Vagina (tissue), 2 donors: Measurements from ENCODE around the gene VAV1.

Experiments used
- CTCF ChIP-seq, 3 experiments: fragments of 450-650 bp in 2 of 3; fragments of 200-600 bp in 1 of 3; sonication (generic) in 1 of 3; IDR thresholded peaks; one replicate each; pipeline ENCODE4 v1.5.1; 2017 to 2019; ENCODE audit warnings: antibody characterized with exemption in 3 of 3, mild to moderate bottlenecking in 2 of 3, moderate library complexity in 2 of 3
- POLR2A ChIP-seq, 2 donors: fragments of 450-650 bp; IDR thresholded peaks; one replicate each; pipeline ENCODE4 v1.6.1; 2017; ENCODE audit warnings: antibody characterized with exemption in 2 of 2, mild to moderate bottlenecking in 2 of 2, moderate library complexity in 2 of 2
- POLR2AphosphoS5 ChIP-seq, 2 donors: sonication (generic); formaldehyde crosslinking; IDR thresholded peaks; one replicate each; pipeline ENCODE4 v1.9.0; 2017; ENCODE audit warnings: antibody characterized with exemption in 2 of 2, mild to moderate bottlenecking in 2 of 2, low read depth in 1 of 2; ENCODE audit not compliant: insufficient read depth in 1 of 2

GRCh38 chr19:6808494-6808893 is 36.0 kb downstream of the VAV1 start:
- no peak for TF ChIP-seq CTCF (IDR thresholded peaks at IDR 0.05)
- TF ChIP-seq POLR2A (IDR thresholded peaks at IDR 0.05) = no peak
- no peak for TF ChIP-seq POLR2AphosphoS5 (IDR thresholded peaks at IDR 0.05; ENCODE audit: insufficient read depth in 1 of 2, low read depth in 1 of 2)
